NCI-H146 (cell line): ENCODE data around the gene CATSPER3.
A peak's percentile ranks its signal among the peaks of the same experiment; 100 is the strongest.

Source experiments
- DNase-seq: peaks from one replicate; lab custom pipeline; 2025; lab: John Stamatoyannopoulos, UW

Gene CATSPER3

GRCh38 chr5:134967607-134968006 is at the start of gene CATSPER3:
Gene CATSPER3, plus strand, starts transcription at chr5:134967907. Its CDS starts 85 bp downstream, at chr5:134967992.
- DNase-seq, result no peak

- DNase-seq, result no peak
Measured at GRCh38 chr5:134918861-134919260, 48.8 kb upstream of the CATSPER3 start.

GRCh38 chr5:134920848-134921575 is 46.7 kb upstream of the CATSPER3 start:
- DNase-seq, result no peak

- no peak for DNase-seq
Measured at GRCh38 chr5:134932508-134932907, 35.2 kb upstream of the CATSPER3 start.

GRCh38 chr5:134934202-134934601 is 33.5 kb upstream of the CATSPER3 start:
- DNase-seq, result no peak

GRCh38 chr5:134935711-134936602 is 31.8 kb upstream of the CATSPER3 start:
- DNase-seq, result no peak

- DNase-seq, result no peak
Measured at GRCh38 chr5:134937526-134937925, 30.2 kb upstream of the CATSPER3 start.

- no peak for DNase-seq
Measured at GRCh38 chr5:134938030-134938429, 29.7 kb upstream of the CATSPER3 start.

- DNase-seq, result no peak
Measured at GRCh38 chr5:134939500-134939899, 28.2 kb upstream of the CATSPER3 start.

GRCh38 chr5:134943547-134943946 is 24.2 kb upstream of the CATSPER3 start:
- no peak for DNase-seq

- DNase-seq, result no peak
Measured at GRCh38 chr5:134944630-134945029, 23.1 kb upstream of the CATSPER3 start.

GRCh38 chr5:134945041-134945440 is 22.7 kb upstream of the CATSPER3 start:
- DNase-seq, result no peak

GRCh38 chr5:134948911-134949310 is 18.8 kb upstream of the CATSPER3 start:
- DNase-seq, result no peak

GRCh38 chr5:134949316-134949715 is 18.4 kb upstream of the CATSPER3 start:
- DNase-seq, result no peak

GRCh38 chr5:134957920-134958608 is 9.6 kb upstream of the CATSPER3 start:
- DNase-seq, result peak; percentile 0

- DNase-seq, result peak; percentile 20
Measured at GRCh38 chr5:134958755-134959154, 9.0 kb upstream of the CATSPER3 start.

GRCh38 chr5:134963098-134963497 is 4.6 kb upstream of the CATSPER3 start:
- no peak for DNase-seq

- DNase-seq, result no peak
Measured at GRCh38 chr5:134964359-134965270, 3.1 kb upstream of the CATSPER3 start.

GRCh38 chr5:134965271-134965825 is 2.4 kb upstream of the CATSPER3 start:
- DNase-seq, result no peak

- DNase-seq, result no peak
Measured at GRCh38 chr5:134968055-134968454, 348 bp downstream of the CATSPER3 start.

- DNase-seq, result no peak
Measured at GRCh38 chr5:134969166-134969565, 1.5 kb downstream of the CATSPER3 start.
